Esophagus squamous epithelium (tissue), 5 donors: ENCODE measurements around the gene SLC39A10. TPM values are rescaled to one million over a fixed set of nuclear protein-coding genes. Genes with fewer than 3 reads are reported as not detected.

Source experiments
- DNase-seq: peaks from one replicate; lab custom pipeline; 2025; lab: John Stamatoyannopoulos, UW
- H3K27ac ChIP-seq, 4 donors: fragments of 200-600 bp; sonication (generic); one replicate each; pipeline ENCODE4 v1.5.1; 2016 to 2019; ENCODE audit warnings: mild to moderate bottlenecking in 1 of 4
- H3K27me3 ChIP-seq, 4 donors: fragments of 200-600 bp; sonication (generic); 1 replicate in 3 of 4; 2 replicates in 1 of 4; pipeline versions ENCODE4 v1.5.1 to v1.6.0; 2017 to 2021; ENCODE audit warnings: antibody characterized with exemption in 1 of 4
- H3K36me3 ChIP-seq, 3 donors: fragments of 200-600 bp; sonication (generic); one replicate each; pipeline ENCODE4 v1.5.1; 2016 to 2019
- H3K4me1 ChIP-seq, 3 donors: fragments of 200-600 bp; sonication (generic); one replicate each; pipeline ENCODE4 v1.5.1; 2017 to 2019
- H3K4me3 ChIP-seq, 4 donors: fragments of 200-600 bp; sonication (generic); 1 replicate in 3 of 4; 2 replicates in 1 of 4; pipeline ENCODE4 v1.5.1; 2016 to 2019; ENCODE audit warnings: mild to moderate bottlenecking in 2 of 4, moderate library complexity in 1 of 4
- H3K9me3 ChIP-seq, 3 donors: fragments of 200-600 bp; sonication (generic); one replicate each; pipeline ENCODE4 v1.5.1; 2016 to 2019
- CTCF ChIP-seq, 6 experiments: fragments of 450-650 bp in 4 of 6; fragments of 200-600 bp in 2 of 6; sonication (generic) in 2 of 6; IDR thresholded peaks; one replicate each; pipeline ENCODE4 v1.5.1; 2016 to 2019; ENCODE audit warnings: antibody characterized with exemption in 6 of 6, mild to moderate bottlenecking in 4 of 6, moderate library complexity in 4 of 6
- POLR2A ChIP-seq, 4 donors: fragments of 450-650 bp; IDR thresholded peaks; one replicate each; pipeline ENCODE4 v1.6.1; 2017; ENCODE audit warnings: antibody characterized with exemption in 4 of 4, mild to moderate bottlenecking in 4 of 4, moderate library complexity in 3 of 4
- WGBS, 2 donors: methylation state at CpG; one replicate each; pipeline ENCODE4 v1.1.5; 2018; 5-methylcytosine and 5-hydroxymethylcytosine counted together
- intact Hi-C: fragments of 100-400 bp; cut with DNase I; formaldehyde crosslinking; loops from one replicate; pipeline ENCODE4 v1.15.0; 2022
- total RNA-seq, 4 donors: library from RNA; depleted of rRNA; stranded (reverse); fragments of >200 nt; gene quantifications; one replicate each; pipeline ENCODE4 v1.1.0, GENCODE V29; 2016
- donor health status: DM: yes; HTN: yes; CAD: no.

The SLC39A10 gene
- total RNA-seq, 4 donors from 2014 or later, result 2.0 to 15.3 (median 9.3) TPM

- no peaks in the 10 kb centered on the region for H3K4me1 ChIP-seq
- no peak for TF ChIP-seq CTCF (IDR thresholded peaks at IDR 0.05)
- no peak for TF ChIP-seq POLR2A (IDR thresholded peaks at IDR 0.05)
- no peak for DNase-seq
- no peaks in the 10 kb centered on the region for H3K9me3 ChIP-seq
- no peaks in the 10 kb centered on the region for H3K27me3 ChIP-seq
- no peak overlapping the region for H3K27ac ChIP-seq
- no peaks in the 10 kb centered on the region for H3K36me3 ChIP-seq
- WGBS, 2 donors, result 100% methylated on average over 1 of the region's 1 CpG
- no peak overlapping the region for H3K4me3 ChIP-seq
- intact Hi-C loops, result no loop called here
Observed at GRCh38 chr2:195628666-195629065, 28.4 kb upstream of the SLC39A10 start.

GRCh38 chr2:195632856-195633572 is 24.0 kb upstream of the SLC39A10 start:
- no peak overlapping the region for H3K27ac ChIP-seq
- no peaks in the 10 kb centered on the region for H3K27me3 ChIP-seq
- no peak overlapping the region for H3K4me3 ChIP-seq
- intact Hi-C loops, result no loop called here
- no peaks in the 10 kb centered on the region for H3K4me1 ChIP-seq
- H3K36me3 ChIP-seq, result no peaks in the 10 kb centered on the region
- TF ChIP-seq CTCF (IDR thresholded peaks at IDR 0.05) (no peak), POLR2A (IDR thresholded peaks at IDR 0.05) (no peak)
- no peaks in the 10 kb centered on the region for H3K9me3 ChIP-seq
- WGBS, 2 donors, result 86 to 92% methylated on average over 9 to 10 of the region's 10 CpGs
- DNase-seq, result no peak

- no peak overlapping the region for H3K27ac ChIP-seq
- TF ChIP-seq POLR2A (IDR thresholded peaks at IDR 0.05) (no peak), CTCF (IDR thresholded peaks at IDR 0.05) (no peak)
- no peaks in the 10 kb centered on the region for H3K9me3 ChIP-seq
- 92 to 97% methylated on average over 3 to 4 of the region's 4 CpGs for WGBS, 2 donors
- H3K27me3 ChIP-seq, result peaks cover 0 to 5% (median 0%) of the 10 kb centered on the region in 4 donors
- no peak for DNase-seq
- no peaks in the 10 kb centered on the region for H3K4me1 ChIP-seq
- no peaks in the 10 kb centered on the region for H3K36me3 ChIP-seq
- intact Hi-C loops, result no loop called here
- H3K4me3 ChIP-seq, result no peak overlapping the region
Observed at GRCh38 chr2:195633573-195633870, 23.5 kb upstream of the SLC39A10 start.

GRCh38 chr2:195633974-195634373 is 23.1 kb upstream of the SLC39A10 start:
- no peaks in the 10 kb centered on the region for H3K36me3 ChIP-seq
- no peaks in the 10 kb centered on the region for H3K9me3 ChIP-seq
- TF ChIP-seq POLR2A (IDR thresholded peaks at IDR 0.05), result no peak
- no peak for TF ChIP-seq CTCF (IDR thresholded peaks at IDR 0.05)
- 80 to 81% methylated on average over 3 of the region's 3 CpGs for WGBS, 2 donors
- no peak overlapping the region for H3K4me3 ChIP-seq
- no peak for DNase-seq
- no peak overlapping the region for H3K27ac ChIP-seq
- H3K4me1 ChIP-seq, result no peaks in the 10 kb centered on the region
- H3K27me3 ChIP-seq, result peaks cover 0 to 9% (median 0%) of the 10 kb centered on the region in 4 donors
- intact Hi-C loops, result no loop called here

GRCh38 chr2:195636890-195637289 is 20.1 kb upstream of the SLC39A10 start:
- Histone ChIP-seq H3K4me3 (no peak overlapping the region), H3K36me3 (no peaks in the 10 kb centered on the region), H3K9me3 (no peaks in the 10 kb centered on the region), H3K27ac (no peak overlapping the region), H3K4me1 (peaks cover 0 to 4% (median 0%) of the 10 kb centered on the region in 3 donors), H3K27me3 (peaks cover 0 to 21% (median 0%) of the 10 kb centered on the region in 4 donors)
- no peak for DNase-seq
- TF ChIP-seq CTCF (IDR thresholded peaks at IDR 0.05), result no peak
- TF ChIP-seq POLR2A (IDR thresholded peaks at IDR 0.05), result no peak
- intact Hi-C loops, result no loop called here
